CD4-positive, alpha-beta T cell (primary cell): Measurements from ENCODE around the gene TBPL1. TPM values are rescaled to one million over a fixed set of nuclear protein-coding genes. Genes with fewer than 3 reads are reported as not detected.
A peak's percentile ranks its signal among the peaks of the same experiment; 100 is the strongest.

Source experiments
- ATAC-seq: fragments of 200-7000 bp; cut with Tn5 transposase; one replicate; pipeline ENCODE4 v1.10.0; 2022; ENCODE audit warnings: mild to moderate bottlenecking; ENCODE audit not compliant: poor library complexity
- CTCF ChIA-PET: fragments of 350-600 bp; sonication (Branson Sonifier 250); formaldehyde crosslinking; loops from one replicate; lab custom pipeline; 2021; ENCODE audit warnings: antibody characterized with exemption, inconsistent platforms; lab: Charles Lee
- POLR2A ChIA-PET: fragments of 350-600 bp; sonication (Branson Sonifier 250); formaldehyde crosslinking; loops from one replicate; lab custom pipeline; 2021; ENCODE audit warnings: antibody characterized with exemption, inconsistent platforms; lab: Charles Lee
- DNase-seq, 14 experiments: peaks; one replicate each; pipeline ENCODE4 v3.0.0-alpha.2; 2013 to 2020; ENCODE audit warnings: mixed read lengths in 2 of 14
- H3K27ac ChIP-seq, 2 donors: one replicate each; pipeline versions ENCODE4 v1.5.1 to v1.7.0; 2013; ENCODE audit warnings: low read length in 2 of 2, low read depth in 1 of 2, mild to moderate bottlenecking in 1 of 2
- H3K27me3 ChIP-seq, 2 experiments: 1 replicate in 1 of 2; 2 replicates in 1 of 2; pipeline versions ENCODE4 v1.6.1 to v1.7.0; 2013; ENCODE audit warnings: low read length in 2 of 2, control low read depth in 1 of 2, mild to moderate bottlenecking in 1 of 2, moderate library complexity in 1 of 2; ENCODE audit not compliant: insufficient read depth in 2 of 2, control insufficient read depth in 1 of 2
- H3K36me3 ChIP-seq: one replicate; pipeline ENCODE4 v1.6.1; 2013; ENCODE audit warnings: low read length, control low read depth; ENCODE audit not compliant: insufficient read depth
- H3K4me1 ChIP-seq: one replicate; pipeline ENCODE4 v1.6.1; 2013; ENCODE audit warnings: low read length, control low read depth; ENCODE audit not compliant: insufficient read depth
- H3K4me3 ChIP-seq: one replicate; pipeline ENCODE4 v1.5.1; 2013; ENCODE audit warnings: mild to moderate bottlenecking, low read length, moderate library complexity
- H3K9me3 ChIP-seq, 2 experiments: 1 replicate in 1 of 2; 2 replicates in 1 of 2; pipeline versions ENCODE4 v1.6.1 to v1.7.0; 2013; ENCODE audit warnings: low read length in 2 of 2, mild to moderate bottlenecking in 2 of 2, control low read depth in 1 of 2, moderate library complexity in 1 of 2; ENCODE audit not compliant: control insufficient read depth in 1 of 2, insufficient read depth in 1 of 2
- H3K27ac Mint-ChIP-seq: one replicate; pipeline ENCODE4 v1.8.0; 2020; ENCODE audit warnings: mixed read lengths
- H3K27me3 Mint-ChIP-seq: one replicate; pipeline ENCODE4 v1.8.0; 2021; ENCODE audit warnings: mixed read lengths
- H3K36me3 Mint-ChIP-seq: one replicate; pipeline ENCODE4 v1.8.0; 2021; ENCODE audit warnings: low read depth, mixed read lengths
- H3K4me1 Mint-ChIP-seq: one replicate; pipeline ENCODE4 v1.8.0; 2021; ENCODE audit warnings: low read depth, mixed read lengths
- H3K4me3 Mint-ChIP-seq: one replicate; pipeline ENCODE4 v1.8.0; 2020; ENCODE audit warnings: mild to moderate bottlenecking, mixed read lengths
- H3K9me3 Mint-ChIP-seq: one replicate; pipeline ENCODE4 v1.8.0; 2020; ENCODE audit warnings: mixed read lengths
- CTCF ChIP-seq: fragments of 200-600 bp; IDR thresholded peaks from one replicate; pipeline ENCODE4 v1.8.0; 2022; ENCODE audit warnings: antibody characterized with exemption, mild to moderate bottlenecking
- intact Hi-C, 2 experiments: fragments of 100-400 bp; cut with DNase I in 1 of 2; cut with micrococcal nuclease in 1 of 2; formaldehyde crosslinking; loops; one replicate each; pipeline versions ENCODE4 v1.15.1 to v1.9.0; 2023 to 2025; cut with DNase I, micrococcal nuclease
- total RNA-seq, 174 experiments: library from RNA in 2 of 174; stranded (reverse) in 2 of 174; gene quantifications; one replicate each; pipeline ENCODE4 v1.2.3 and lab custom pipeline; 2021 to 2026

TBPL1 gene
- total RNA-seq, 2 experiments from 2014 or later: 34.7 to 37.3 TPM

DNA sequence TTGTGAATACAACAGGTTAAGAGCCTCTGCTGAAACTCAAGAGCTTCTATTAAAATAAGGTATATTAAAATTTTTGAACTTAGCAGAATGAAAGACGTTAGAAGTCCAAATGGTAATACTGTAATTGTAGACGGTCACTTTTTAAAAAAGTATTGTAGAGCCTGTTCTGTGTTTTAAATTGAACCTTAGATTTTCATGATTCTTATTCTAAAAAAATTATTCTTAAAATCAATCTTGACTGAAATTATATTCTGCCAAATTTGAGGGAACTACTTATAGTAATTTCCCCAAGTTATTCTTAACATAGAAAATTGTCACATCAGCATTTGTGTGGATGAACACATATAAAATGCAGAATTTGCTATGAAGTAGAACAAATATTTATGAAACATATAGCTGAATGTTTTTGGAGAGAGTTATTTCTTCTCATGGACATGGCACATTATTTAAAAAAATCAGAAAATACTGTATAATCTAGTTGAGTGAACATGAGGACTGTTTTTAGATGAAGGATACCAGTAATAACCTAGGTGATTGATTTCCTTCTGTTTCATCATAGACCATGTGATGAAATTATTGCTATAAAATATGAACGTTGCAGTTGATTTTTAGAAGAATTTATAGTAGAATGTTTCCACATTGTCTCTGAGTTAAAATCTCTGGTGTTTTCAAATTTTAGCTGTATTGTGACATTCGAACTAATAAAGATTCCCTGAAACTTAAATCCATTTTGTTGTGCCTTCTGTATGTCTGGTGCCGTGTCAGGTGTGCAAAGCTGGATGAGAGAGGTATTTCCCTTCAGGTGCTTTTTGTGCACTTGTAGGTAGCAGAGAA is 2.8 kb downstream of the TBPL1 start:
- no peaks in the 10 kb centered on the region for H3K9me3 Mint-ChIP-seq
- ChIA-PET CTCF (interaction anchor here (1.8 kb wide), 1 partner anchor 32 kb away, joined by 5 read pairs; no protein-coding TSS in a partner anchor), POLR2A (no interaction called here)
- no peak for TF ChIP-seq CTCF
- no peak for DNase-seq
- no peak overlapping the region for H3K27ac Mint-ChIP-seq
- H3K27me3 ChIP-seq: no peaks in the 10 kb centered on the region
- H3K4me3 Mint-ChIP-seq: peak overlapping the region; percentile 97
- H3K27me3 Mint-ChIP-seq: no peaks in the 10 kb centered on the region
- H3K4me1 ChIP-seq: peaks cover 19% of the 10 kb centered on the region
- H3K4me1 Mint-ChIP-seq: peaks cover 70% of the 10 kb centered on the region
- H3K4me3 ChIP-seq: no peak overlapping the region
- H3K27ac ChIP-seq: no peak overlapping the region
- no peaks in the 10 kb centered on the region for H3K36me3 ChIP-seq
- no peaks in the 10 kb centered on the region for H3K9me3 ChIP-seq
- intact Hi-C loops: loop anchor here (2.0 to 10.0 kb wide), 4 partner anchors 13 to 1539 kb away; partner anchors contain the start of genes AHI1 (in 1 of the 2), RPS12 (in 1 of the 2) and STX7 (in 1 of the 2)
- peaks cover 19% of the 10 kb centered on the region for H3K36me3 Mint-ChIP-seq
- no peak for ATAC-seq

- Mint-ChIP-seq H3K4me3 (peak overlapping the region; percentile 18), H3K4me1 (peaks cover 69% of the 10 kb centered on the region), H3K36me3 (peaks cover 19% of the 10 kb centered on the region), H3K9me3 (no peaks in the 10 kb centered on the region), H3K27ac (no peak overlapping the region), H3K27me3 (no peaks in the 10 kb centered on the region)
- Histone ChIP-seq H3K4me1 (peaks cover 19% of the 10 kb centered on the region), H3K36me3 (no peaks in the 10 kb centered on the region), H3K4me3 (no peak overlapping the region), H3K27ac (no peak overlapping the region), H3K9me3 (no peaks in the 10 kb centered on the region), H3K27me3 (no peaks in the 10 kb centered on the region)
- DNase-seq (no peak), ATAC-seq (no peak)
- no peak for TF ChIP-seq CTCF
- intact Hi-C loops: loop anchor here (10.0 kb wide), 3 partner anchors 1142 to 1538 kb away; partner anchors contain the start of genes AHI1 (in 1 of the 2), RPS12 (in 1 of the 2) and STX7 (in 1 of the 2)
- CTCF ChIA-PET: interaction anchor here (1.8 kb wide), 1 partner anchor 33 kb away, joined by 5 read pairs; no protein-coding TSS in a partner anchor
- POLR2A ChIA-PET: no interaction called here
These were observed 3.5 kb downstream of the TBPL1 start for GRCh38 chr6:133956416-133957049.

GRCh38 chr6:133957227-133957626 is 4.2 kb downstream of the TBPL1 start:
- H3K9me3 ChIP-seq: no peaks in the 10 kb centered on the region
- ATAC-seq: no peak
- H3K4me3 ChIP-seq: no peak overlapping the region
- H3K27me3 Mint-ChIP-seq: no peaks in the 10 kb centered on the region
- DNase-seq: no peak
- no peak for TF ChIP-seq CTCF
- H3K27me3 ChIP-seq: no peaks in the 10 kb centered on the region
- intact Hi-C loops: loop anchor here (10.0 kb wide), 3 partner anchors 1142 to 1538 kb away; partner anchors contain the start of genes AHI1 (in 1 of the 2), RPS12 (in 1 of the 2) and STX7 (in 1 of the 2)
- peaks cover 73% of the 10 kb centered on the region for H3K4me1 Mint-ChIP-seq
- peaks cover 18% of the 10 kb centered on the region for H3K36me3 Mint-ChIP-seq
- no peak overlapping the region for H3K27ac Mint-ChIP-seq
- CTCF ChIA-PET: interaction anchor here (1.8 kb wide), 1 partner anchor 33 kb away, joined by 5 read pairs; no protein-coding TSS in a partner anchor
- H3K27ac ChIP-seq: no peak overlapping the region
- POLR2A ChIA-PET: no interaction called here
- peaks cover 19% of the 10 kb centered on the region for H3K4me1 ChIP-seq
- no peaks in the 10 kb centered on the region for H3K36me3 ChIP-seq
- no peak overlapping the region for H3K4me3 Mint-ChIP-seq
- no peaks in the 10 kb centered on the region for H3K9me3 Mint-ChIP-seq
